RWPE2 (cell line): ENCODE results near the gene CLCN3.

Source experiments
- ATAC-seq: fragments of 200-7000 bp; cut with Tn5 transposase; 3 replicates; pipeline ENCODE4 v1.9.1; 2021; ENCODE audit warnings: low read depth
- DNase-seq: peaks from one replicate; pipeline ENCODE4 v3.0.0-alpha.2; 2020; ENCODE audit warnings: low spot score
- H3K27ac ChIP-seq: fragments of 450-650 bp; 2 replicates; pipeline ENCODE4 v1.5.1; 2017; ENCODE audit warnings: mild to moderate bottlenecking; ENCODE audit not compliant: poor library complexity, severe bottlenecking
- H3K27me3 ChIP-seq: fragments of 250-450 bp; sonication (Bioruptor Pico); 2 replicates; pipeline ENCODE4 v1.5.1; 2021; ENCODE audit warnings: mild to moderate bottlenecking, moderate library complexity; ENCODE audit not compliant: insufficient read depth, poor library complexity, severe bottlenecking
- H3K36me3 ChIP-seq: fragments of 250-450 bp; sonication (Bioruptor Pico); 2 replicates; pipeline ENCODE4 v1.5.1; 2020; ENCODE audit warnings: low read depth, mild to moderate bottlenecking, moderate library complexity
- H3K4me1 ChIP-seq: fragments of 250-450 bp; sonication (Bioruptor Pico); 2 replicates; pipeline ENCODE4 v1.5.1; 2021; ENCODE audit warnings: mild to moderate bottlenecking, moderate library complexity; ENCODE audit not compliant: insufficient read depth, poor library complexity, severe bottlenecking
- H3K4me3 ChIP-seq: fragments of 250-450 bp; sonication (Bioruptor Pico); 2 replicates; pipeline ENCODE4 v1.5.1; 2021; ENCODE audit warnings: mild to moderate bottlenecking, moderate library complexity; ENCODE audit not compliant: severe bottlenecking
- H3K9me3 ChIP-seq: fragments of 250-450 bp; sonication (Bioruptor Pico); 2 replicates; pipeline ENCODE4 v1.5.1; 2021; ENCODE audit warnings: mild to moderate bottlenecking, moderate library complexity; ENCODE audit not compliant: severe bottlenecking
- TF ChIP-seq, protein P1 (sequence below): fragments of 450-650 bp; IDR thresholded peaks from one replicate; pipeline ENCODE4 v1.5.1; 2017; ENCODE audit warnings: mild to moderate bottlenecking, moderate library complexity; ENCODE audit not compliant: poor library complexity, severe bottlenecking

Gene CLCN3

DNA sequence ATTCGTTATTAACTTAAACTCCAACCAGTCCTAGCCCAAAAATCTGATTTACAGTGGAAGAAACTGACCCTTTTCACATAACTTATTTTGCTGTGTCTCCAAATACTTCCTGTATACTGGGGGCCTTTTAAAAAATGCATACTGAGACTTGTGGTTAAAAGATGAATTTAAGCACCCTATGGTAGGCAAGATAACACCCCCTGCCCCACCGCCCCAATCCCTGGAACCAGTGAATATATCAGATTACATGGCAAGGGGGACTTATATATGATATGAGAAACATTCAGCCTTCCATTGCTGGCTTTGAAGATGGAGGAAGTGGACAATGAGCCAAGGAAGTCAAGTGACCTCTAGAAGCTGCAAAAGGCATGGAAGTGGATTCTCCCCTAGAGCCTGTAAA lies 3.1 kb upstream of the CLCN3 start:
- TF ChIP-seq, protein P1, sequence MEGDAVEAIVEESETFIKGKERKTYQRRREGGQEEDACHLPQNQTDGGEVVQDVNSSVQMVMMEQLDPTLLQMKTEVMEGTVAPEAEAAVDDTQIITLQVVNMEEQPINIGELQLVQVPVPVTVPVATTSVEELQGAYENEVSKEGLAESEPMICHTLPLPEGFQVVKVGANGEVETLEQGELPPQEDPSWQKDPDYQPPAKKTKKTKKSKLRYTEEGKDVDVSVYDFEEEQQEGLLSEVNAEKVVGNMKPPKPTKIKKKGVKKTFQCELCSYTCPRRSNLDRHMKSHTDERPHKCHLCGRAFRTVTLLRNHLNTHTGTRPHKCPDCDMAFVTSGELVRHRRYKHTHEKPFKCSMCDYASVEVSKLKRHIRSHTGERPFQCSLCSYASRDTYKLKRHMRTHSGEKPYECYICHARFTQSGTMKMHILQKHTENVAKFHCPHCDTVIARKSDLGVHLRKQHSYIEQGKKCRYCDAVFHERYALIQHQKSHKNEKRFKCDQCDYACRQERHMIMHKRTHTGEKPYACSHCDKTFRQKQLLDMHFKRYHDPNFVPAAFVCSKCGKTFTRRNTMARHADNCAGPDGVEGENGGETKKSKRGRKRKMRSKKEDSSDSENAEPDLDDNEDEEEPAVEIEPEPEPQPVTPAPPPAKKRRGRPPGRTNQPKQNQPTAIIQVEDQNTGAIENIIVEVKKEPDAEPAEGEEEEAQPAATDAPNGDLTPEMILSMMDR: no peak
- Histone ChIP-seq H3K9me3 (no peaks in the 10 kb centered on the region), H3K27ac (no peak overlapping the region), H3K4me1 (peaks cover 17% of the 10 kb centered on the region), H3K27me3 (no peaks in the 10 kb centered on the region), H3K36me3 (no peaks in the 10 kb centered on the region), H3K4me3 (no peak overlapping the region)
- DNase-seq (no peak), ATAC-seq (no peak)

DNA sequence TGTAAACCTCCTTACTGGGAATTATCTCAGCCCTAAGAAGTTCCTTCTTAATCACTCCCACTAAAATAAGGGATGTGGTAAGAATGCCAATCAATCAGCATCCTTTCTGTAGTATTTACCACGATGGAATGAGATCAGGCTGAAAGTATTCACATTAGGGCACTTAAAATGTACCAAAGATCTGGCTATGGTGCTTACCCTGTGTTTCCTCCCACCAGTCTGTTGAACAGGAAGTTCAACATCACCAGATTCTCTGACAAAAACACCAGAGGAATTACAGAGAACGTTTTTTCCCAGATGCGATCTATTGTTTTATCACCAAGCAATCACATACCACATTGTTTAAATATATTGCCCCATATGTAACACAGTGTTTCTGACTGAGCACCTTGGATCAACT lies 2.1 kb upstream of the CLCN3 start:
- Histone ChIP-seq H3K9me3 (no peaks in the 10 kb centered on the region), H3K36me3 (no peaks in the 10 kb centered on the region), H3K27me3 (no peaks in the 10 kb centered on the region), H3K4me3 (no peak overlapping the region), H3K4me1 (peaks cover 24% of the 10 kb centered on the region), H3K27ac (peak overlapping the region; percentile 66)
- TF ChIP-seq, protein P1: no peak
- ATAC-seq: no peak
- no peak for DNase-seq

DNA sequence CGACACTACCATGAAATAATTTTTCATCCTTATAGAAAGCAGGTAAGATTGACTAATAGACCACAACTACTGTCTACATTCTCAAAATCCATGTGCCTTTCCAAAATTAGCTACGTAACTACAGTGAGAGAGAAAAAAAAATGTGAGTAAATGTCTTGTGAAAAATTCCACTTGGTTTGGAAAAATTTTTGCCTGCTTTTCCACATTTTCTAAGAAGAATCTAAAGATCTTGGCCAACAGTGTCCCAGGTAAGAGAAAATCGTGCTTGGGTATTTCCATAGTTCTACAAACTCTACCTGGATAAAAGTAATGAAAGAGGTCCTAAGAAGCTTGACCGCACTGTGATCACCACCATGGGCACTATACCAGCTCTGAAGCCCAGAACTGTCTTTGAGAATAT lies 1.4 kb upstream of the CLCN3 start:
- DNase-seq: no peak
- ATAC-seq: no peak
- Histone ChIP-seq H3K36me3 (no peaks in the 10 kb centered on the region), H3K4me1 (peaks cover 21% of the 10 kb centered on the region), H3K9me3 (no peaks in the 10 kb centered on the region), H3K27ac (peak overlapping the region; percentile 66), H3K4me3 (peak overlapping the region; percentile 62), H3K27me3 (no peaks in the 10 kb centered on the region)
- TF ChIP-seq, protein P1: no peak

DNA sequence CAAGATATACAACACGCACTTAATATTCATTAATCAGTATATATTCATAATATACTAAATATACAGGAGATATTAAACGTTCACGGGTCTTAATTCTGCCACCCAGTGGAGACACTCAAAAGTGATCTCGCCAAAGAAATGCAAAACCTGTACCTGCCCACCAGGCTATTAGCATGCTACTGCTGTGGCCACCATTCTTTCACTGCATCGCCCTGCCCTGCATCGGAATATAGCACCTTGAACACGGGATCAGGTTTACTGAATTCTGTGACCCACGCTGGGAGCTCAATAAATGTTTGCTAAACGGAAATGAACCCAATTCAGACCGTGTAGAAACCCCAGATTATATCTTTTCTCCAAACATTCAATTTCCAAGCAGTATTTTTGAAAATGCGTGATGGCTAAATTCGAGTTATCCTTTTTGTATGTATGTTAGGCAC lies 840 bp upstream of the CLCN3 start:
- Histone ChIP-seq H3K27me3 (no peaks in the 10 kb centered on the region), H3K9me3 (no peaks in the 10 kb centered on the region), H3K4me3 (peak overlapping the region; percentile 62), H3K27ac (peak overlapping the region; percentile 66), H3K36me3 (no peaks in the 10 kb centered on the region), H3K4me1 (peaks cover 21% of the 10 kb centered on the region)
- DNase-seq (no peak), ATAC-seq (peak; percentile 49)
- TF ChIP-seq, protein P1: peak; percentile 79

DNA sequence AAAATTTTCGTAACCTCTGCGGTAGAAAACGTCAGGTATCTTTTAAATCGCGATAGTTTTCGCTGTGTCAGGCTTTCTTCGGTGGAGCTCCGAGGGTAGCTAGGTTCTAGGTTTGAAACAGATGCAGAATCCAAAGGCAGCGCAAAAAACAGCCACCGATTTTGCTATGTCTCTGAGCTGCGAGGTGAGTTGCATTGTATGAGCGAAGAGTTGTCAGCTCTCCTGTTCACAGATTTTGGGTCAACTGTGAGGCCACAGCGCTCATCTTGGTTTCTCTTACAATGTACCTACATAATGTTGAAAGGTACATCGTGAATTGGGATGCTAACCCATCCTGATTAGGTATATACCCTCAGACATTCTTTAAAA lies 486 bp downstream of the CLCN3 start:
- Histone ChIP-seq H3K27ac (peak overlapping the region; percentile 66), H3K9me3 (no peaks in the 10 kb centered on the region)
- no peak for DNase-seq

More for the DNA sequence above, 486 bp downstream of the CLCN3 start:
- Histone ChIP-seq H3K4me3 (peak overlapping the region; percentile 62), H3K27me3 (no peaks in the 10 kb centered on the region), H3K36me3 (no peaks in the 10 kb centered on the region), H3K4me1 (peaks cover 21% of the 10 kb centered on the region)
- TF ChIP-seq, protein P1: no peak
- ATAC-seq: 0 out of 3 replicates have a peak, but pooled peaks have one; percentile 12
